ENCODE measurements around the gene INCENP.

GRCh38 chr11:62201376-62201775, 77.6 kb downstream of the INCENP start:
- TF ChIP-seq TCF12 (IDR thresholded peaks at IDR 0.05) (no peak), TCF12 (CRISPR knock-in tag; IDR thresholded peaks at IDR 0.05) (no peak), NPAS2 (CRISPR knock-in tag; IDR thresholded peaks at IDR 0.05; ENCODE audit: borderline replicate concordance) (no peak), HMG20A (CRISPR knock-in tag; IDR thresholded peaks at IDR 0.05; ENCODE audit: borderline replicate concordance) (no peak), CTCF (CRISPR knock-in tag; IDR thresholded peaks at IDR 0.05) (no peak), CEBPZ (IDR thresholded peaks at IDR 0.05; ENCODE audit: low read length) (no peak), ZNF30 (CRISPR knock-in tag; IDR thresholded peaks at IDR 0.05) (no peak), CREB1 (IDR thresholded peaks at IDR 0.05) (no peak), CREB1 (CRISPR knock-in tag; IDR thresholded peaks at IDR 0.05) (no peak), GABPA (IDR thresholded peaks at IDR 0.05; ENCODE audit: low read depth, low read length) (no peak), GABPA (CRISPR knock-in tag; IDR thresholded peaks at IDR 0.05; ENCODE audit: low read depth) (no peak), RAD51 (IDR thresholded peaks at IDR 0.05; ENCODE audit: borderline replicate concordance) (no peak)

Data from HepG2 (cell line).